ENCODE data around the gene TRIM17.

The TRIM17 gene

DNA sequence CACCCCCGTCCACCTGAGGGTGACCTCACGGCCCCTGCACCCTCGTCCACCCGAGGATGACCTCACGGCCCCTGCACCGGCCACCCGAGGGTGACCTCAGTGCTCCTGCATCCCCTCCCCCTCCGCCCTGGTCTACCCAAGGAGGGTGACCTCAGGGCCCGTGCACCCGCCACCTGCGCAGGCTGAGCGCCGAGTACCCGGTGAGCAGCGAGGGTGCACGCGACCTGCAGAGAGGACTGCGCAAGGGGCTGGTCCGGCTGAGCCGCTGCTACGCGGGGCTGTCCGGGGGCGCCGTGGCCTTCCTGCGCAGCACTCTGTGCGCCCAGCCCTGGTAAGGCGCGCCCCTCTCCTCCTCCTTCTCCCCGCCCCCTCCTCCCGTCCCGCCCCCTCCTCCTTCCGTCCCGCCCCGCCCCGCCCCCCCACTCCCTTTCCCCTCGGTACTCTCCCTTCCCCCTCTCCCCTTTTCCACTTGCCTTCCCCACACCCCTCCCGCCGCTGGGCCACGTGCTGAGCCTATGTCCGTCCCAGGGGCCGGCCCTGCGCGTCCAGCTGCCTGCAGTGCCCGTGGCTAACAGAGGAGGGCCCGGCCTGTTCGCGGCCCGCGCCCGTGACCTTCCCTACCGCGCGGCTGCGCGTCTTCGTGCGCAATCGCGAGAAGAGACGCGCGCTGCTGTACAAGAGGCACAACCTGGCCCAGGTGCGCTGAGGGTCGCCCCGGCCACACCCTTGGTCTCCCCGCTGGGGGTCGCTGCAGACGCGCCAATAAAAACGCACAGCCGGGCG is 38.4 kb downstream of the TRIM17 start:
- peak; percentile 55 for DNase-seq

DNA sequence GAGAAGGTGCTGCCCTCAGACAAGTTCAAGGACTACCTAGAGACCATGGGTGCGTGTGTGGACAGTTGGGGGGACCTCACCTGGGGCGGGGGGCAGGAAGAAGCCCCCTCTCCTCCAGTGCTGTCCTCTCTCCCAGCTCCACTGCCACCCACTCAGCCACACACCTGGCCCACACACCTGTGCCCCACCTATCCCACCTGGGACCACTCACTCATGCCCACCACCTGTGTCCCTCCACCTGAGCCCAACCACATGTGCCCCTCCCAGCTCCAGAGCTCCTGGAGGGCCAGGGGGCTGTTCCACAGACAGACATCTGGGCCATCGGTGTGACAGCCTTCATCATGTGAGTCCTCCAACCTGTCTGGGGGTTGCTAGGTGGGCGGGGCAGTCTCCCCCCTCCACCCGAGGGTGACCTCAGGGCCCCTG is 39.0 kb downstream of the TRIM17 start:
- no peak for DNase-seq

DNA sequence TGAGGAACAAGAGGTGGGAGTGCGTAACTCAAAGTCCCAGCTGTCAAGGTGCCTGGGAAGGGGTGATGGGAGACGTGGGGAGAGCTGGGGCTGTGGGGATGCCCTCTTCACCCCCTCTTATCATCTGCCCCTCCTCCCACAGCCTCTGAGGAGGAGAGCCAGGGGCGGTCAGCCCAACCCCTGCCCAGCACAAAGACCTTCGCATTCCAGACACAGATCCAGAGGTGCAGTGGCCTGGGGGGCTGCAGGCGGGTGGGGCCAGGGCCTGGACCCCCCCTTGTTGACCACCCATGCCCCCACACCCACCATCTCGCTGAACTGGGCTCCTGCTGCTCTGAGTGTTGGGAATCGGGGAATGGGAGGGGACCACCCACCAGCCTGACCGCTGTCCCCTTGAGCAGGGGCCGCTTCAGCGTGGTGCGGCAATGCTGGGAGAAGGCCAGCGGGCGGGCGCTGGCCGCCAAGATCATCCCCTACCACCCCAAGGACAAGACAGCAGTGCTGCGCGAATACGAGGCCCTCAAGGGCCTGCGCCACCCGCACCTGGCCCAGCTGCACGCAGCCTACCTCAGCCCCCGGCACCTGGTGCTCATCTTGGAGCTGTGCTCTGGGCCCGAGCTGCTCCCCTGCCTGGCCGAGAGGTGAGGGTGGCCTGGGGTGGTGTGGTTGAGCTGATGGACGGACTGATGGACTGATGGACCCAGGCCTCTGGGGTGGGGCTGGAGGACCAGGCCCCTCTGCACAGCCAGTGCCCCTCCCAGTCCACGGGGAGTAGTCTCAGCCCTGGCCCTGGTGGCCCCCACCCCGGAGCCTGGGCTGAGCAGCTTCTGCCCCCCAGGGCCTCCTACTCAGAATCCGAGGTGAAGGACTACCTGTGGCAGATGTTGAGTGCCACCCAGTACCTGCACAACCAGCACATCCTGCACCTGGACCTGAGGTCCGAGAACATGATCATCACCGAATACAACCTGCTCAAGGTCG is 39.7 kb downstream of the TRIM17 start:
- no peak for DNase-seq

DNA sequence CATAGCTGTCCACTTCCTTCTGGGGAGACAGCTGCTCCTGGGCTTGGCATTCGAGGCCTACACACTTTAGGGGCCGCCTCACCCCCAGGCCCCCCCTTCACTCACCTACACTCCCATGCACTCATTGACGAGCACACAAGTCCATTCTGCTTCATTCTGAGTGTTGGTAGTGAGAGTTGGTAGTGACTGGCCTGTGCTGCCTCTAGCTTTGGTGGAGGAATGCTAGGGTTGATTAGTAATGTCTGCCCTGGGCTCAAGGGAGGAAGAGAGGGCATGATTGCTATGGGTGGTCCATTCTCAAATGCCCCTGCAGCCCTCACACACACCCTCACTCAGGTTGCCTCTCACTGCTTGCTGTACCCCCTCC is 40.4 kb downstream of the TRIM17 start:
- no peak for DNase-seq

DNA sequence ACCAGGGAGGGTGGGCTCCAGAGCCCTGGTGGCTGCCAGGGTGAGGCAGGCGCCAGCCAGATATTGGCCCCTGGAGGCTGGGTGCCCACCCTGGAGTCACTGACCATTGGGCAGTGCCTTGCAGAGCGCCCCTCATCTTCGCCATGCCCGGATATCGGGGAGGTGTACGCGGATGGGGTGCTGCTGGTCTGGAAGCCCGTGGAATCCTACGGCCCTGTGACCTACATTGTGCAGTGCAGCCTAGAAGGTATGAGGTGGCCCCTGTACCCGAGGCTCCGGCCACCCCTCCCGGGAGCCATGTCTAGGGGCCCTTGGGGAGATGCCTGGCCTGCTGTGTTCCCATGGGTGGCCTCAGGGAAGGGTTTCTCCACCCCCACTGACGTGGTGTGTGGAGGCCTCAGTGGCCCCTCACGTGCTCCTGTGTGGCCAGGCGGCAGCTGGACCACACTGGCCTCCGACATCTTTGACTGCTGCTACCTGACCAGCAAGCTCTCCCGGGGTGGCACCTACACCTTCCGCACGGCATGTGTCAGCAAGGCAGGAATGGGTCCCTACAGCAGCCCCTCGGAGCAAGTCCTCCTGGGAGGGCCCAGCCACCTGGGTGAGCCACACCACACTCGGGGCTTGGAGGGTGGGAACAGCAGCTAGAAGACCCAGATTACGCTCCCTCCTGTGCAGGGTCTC is 40.9 kb downstream of the TRIM17 start:
- DNase-seq, result no peak

DNA sequence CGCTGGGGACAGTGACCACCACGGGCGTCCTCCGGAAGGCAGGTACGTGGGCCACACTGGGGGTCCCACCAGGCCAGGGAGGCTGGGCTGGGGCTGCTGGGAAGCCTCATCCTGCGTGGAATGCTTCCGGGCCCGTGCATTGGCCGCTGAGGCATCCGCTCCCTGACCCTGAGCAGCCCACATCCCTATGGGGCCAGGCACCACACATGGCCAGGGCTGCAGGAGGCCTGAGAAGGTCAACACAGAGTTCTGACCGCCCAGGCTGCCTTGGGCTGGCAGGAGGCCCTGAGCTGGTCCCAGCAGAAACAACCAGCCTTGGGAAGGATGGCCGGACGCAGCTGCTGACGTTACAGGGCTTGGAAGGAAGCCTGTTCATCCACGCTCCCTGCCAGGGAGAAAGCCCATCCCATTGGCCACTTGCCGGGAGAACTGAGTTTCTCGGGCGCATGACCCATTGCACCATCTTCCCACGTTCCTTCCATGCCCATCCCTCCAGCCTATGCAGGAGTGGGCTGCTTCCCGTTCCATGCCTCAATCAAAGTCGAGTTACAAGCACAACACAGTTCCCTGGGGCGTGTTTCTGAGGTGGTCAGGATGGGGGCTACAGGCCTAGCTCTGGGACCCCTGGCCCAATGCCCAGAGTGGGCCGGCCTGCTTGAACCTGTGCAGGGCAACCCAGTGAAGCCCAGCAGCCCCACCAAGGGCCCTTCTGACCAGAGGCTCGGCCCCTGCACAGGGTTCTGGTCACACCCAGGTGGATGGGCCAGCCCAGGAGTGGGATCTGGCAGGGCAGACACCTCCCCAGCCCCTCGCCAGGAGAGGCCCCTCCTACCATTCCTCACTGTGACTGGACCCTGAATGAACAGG is 41.7 kb downstream of the TRIM17 start:
- no peak for DNase-seq

DNA sequence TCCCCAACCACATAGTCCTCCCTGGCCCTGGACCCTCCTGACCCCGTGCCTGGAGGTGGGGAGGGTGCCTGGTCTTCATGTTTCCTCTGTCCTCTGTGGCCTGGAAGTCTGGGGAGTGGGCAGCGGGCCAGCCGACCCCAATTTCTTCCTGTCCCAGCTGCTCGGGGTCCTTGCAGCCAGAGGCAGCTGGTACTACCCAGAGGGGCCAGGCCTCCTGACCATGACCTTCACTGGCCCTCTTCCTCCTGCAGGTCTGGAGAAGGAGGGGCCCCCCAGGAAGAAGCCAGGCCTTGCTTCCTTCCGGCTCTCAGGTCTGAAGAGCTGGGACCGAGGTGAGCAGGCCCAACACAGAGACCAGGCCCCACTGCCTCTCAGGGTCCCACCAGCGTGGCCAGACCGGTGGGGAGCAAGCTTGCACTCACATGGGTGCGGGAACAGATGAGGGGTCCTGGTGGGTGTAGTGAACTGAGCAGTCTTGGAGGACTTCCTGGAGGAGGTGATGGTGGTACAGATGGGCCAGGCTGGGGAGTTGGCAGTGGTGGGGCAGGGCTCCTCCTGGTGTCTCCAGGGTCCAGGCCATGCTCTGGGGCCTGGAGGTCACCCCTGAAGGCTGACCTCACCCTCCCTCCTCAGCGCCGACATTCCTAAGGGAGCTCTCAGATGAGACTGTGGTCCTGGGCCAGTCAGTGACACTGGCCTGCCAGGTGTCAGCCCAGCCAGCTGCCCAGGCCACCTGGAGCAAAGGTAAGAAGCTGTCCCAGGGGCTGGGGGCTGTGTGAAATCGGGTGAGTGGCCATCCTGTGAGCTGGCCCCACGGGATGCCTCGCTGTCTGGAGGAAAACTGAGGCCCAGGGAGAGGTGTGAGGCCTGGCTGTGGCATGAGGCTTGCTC is 42.7 kb downstream of the TRIM17 start:
- no peak for DNase-seq

DNA sequence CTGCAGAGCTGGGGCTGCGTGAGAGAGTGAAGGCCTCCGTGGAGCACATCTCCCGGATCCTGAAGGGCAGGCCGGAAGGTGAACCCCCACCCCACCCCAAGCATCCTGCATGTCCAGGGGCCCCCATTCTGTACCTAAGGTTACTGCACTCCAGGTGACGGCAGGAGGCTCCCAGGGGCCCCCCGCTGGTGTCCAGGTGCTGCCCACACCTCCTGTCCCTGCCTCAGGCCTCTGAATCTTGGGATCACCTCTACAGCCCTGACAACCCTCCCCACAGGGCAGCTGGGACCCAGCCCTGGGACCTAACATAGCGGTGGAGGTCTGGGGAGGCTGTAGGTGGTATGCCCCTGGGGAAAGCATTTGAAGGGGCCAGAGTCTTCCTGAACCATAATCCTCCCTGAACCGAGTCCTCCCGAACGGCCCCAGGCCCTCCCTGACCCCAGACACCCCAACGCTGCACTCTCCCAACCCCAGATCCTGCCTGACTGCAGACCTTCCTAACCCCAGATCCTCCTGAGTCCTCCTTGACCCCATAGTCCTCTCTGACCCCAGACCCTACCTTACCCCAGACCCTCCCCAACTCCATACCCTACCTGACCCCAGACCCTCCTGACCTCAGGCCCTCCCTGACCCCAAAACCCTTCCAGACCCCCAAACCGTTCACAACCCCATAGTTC is 43.5 kb downstream of the TRIM17 start:
- DNase-seq, result no peak

DNA sequence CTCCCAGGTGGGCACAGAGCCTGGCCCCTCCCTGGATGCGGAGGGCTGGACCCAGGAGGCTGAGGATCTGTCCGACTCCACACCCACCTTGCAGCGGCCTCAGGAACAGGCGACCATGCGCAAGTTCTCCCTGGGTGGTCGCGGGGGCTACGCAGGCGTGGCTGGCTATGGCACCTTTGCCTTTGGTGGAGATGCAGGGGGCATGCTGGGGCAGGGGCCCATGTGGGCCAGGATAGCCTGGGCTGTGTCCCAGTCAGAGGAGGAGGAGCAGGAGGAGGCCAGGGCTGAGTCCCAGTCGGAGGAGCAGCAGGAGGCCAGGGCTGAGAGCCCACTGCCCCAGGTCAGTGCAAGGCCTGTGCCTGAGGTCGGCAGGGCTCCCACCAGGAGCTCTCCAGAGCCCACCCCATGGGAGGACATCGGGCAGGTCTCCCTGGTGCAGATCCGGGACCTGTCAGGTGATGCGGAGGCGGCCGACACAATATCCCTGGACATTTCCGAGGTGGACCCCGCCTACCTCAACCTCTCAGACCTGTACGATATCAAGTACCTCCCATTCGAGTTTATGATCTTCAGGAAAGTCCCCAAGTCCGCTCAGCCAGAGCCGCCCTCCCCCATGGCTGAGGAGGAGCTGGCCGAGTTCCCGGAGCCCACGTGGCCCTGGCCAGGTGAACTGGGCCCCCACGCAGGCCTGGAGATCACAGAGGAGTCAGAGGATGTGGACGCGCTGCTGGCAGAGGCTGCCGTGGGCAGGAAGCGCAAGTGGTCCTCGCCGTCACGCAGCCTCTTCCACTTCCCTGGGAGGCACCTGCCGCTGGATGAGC is 44.3 kb downstream of the TRIM17 start:
- DNase-seq, result no peak

DNA sequence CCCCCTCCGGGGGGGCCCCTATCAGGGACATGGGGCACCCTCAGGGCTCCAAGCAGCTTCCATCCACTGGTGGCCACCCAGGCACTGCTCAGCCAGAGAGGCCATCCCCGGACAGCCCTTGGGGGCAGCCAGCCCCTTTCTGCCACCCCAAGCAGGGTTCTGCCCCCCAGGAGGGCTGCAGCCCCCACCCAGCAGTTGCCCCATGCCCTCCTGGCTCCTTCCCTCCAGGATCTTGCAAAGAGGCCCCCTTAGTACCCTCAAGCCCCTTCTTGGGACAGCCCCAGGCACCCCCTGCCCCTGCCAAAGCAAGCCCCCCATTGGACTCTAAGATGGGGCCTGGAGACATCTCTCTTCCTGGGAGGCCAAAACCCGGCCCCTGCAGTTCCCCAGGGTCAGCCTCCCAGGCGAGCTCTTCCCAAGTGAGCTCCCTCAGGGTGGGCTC is 44.9 kb downstream of the TRIM17 start:
- DNase-seq, result no peak

DNA sequence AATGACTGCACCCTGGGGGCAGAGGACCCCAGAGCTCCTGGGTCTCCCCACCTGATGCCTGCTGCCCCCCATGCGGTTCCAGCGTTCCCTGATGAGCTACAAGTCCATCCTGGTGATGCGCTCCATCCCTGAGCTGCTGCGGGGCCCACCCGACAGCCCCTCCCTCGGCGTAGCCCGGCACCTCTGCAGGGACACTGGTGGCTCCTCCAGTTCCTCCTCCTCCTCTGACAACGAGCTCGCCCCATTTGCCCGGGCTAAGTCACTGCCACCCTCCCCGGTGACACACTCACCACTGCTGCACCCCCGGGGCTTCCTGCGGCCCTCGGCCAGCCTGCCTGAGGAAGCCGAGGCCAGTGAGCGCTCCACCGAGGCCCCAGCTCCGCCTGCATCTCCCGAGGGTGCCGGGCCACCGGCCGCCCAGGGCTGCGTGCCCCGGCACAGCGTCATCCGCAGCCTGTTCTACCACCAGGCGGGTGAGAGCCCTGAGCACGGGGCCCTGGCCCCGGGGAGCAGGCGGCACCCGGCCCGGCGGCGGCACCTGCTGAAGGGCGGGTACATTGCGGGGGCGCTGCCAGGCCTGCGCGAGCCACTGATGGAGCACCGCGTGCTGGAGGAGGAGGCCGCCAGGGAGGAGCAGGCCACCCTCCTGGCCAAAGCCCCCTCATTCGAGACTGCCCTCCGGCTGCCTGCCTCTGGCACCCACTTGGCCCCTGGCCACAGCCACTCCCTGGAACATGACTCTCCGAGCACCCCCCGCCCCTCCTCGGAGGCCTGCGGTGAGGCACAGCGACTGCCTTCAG is 45.5 kb downstream of the TRIM17 start:
- no peak for DNase-seq

DNA sequence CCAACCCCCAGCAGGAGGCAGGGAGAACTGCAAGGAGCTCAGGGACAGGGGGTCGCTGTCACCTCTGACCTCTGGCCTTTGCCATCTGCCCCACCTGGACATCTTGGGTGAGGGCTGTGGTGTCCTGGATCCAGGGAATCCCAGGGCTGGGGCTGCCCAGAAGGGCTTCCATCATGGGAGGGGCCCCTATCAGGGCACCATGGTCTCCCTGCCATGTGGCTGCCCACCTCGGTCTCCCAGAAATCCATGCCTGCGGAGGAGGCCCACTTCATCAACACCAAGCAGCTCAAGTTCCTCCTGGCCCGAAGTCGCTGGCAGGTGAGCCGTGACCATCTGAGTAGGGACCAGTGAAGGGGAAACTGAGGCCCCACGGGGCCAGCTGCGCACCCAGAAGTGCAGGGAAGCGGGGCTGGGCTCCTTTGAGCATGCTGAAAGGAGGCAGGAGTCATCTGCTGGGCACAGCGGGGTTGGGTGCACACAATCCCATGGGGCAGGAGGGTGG is 46.2 kb downstream of the TRIM17 start:
- no peak for DNase-seq

DNA sequence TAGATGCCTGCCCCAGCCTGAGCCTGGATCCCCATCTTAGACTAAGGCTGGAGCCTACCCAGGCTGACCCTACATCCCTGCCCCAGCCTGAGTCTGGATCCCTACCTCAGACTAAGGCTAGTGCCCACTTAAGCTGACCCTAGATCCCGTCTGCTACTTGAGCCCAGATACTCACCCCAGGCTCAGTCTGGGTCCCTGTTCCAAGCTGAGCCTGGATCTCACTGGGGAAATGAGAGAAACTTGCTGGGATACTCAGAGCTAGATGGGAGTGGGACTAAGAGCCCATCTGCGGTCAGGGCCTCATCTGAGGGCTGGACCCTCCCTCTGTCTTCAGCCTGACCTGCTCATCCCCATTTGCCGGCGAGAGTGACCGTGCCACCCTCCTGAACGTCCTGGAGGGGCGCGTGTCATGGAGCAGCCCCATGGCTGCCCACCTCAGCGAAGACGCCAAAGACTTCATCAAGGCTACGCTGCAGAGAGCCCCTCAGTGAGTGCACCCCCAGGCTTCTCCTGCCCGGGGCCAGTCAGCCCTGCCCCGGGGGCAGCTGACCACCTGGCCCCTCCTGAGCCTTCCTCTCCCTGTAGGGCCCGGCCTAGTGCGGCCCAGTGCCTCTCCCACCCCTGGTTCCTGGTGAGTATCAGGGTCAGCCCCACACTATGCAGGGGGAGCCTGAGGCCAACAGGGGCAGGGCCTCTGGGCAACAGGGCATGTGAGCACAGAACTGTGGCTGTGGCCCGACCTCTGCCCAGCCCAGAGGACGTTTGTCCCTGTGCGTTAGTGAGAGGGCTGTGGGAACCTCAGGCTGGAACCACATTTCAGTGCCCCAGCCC is 46.8 kb downstream of the TRIM17 start:
- no peak for DNase-seq

DNA sequence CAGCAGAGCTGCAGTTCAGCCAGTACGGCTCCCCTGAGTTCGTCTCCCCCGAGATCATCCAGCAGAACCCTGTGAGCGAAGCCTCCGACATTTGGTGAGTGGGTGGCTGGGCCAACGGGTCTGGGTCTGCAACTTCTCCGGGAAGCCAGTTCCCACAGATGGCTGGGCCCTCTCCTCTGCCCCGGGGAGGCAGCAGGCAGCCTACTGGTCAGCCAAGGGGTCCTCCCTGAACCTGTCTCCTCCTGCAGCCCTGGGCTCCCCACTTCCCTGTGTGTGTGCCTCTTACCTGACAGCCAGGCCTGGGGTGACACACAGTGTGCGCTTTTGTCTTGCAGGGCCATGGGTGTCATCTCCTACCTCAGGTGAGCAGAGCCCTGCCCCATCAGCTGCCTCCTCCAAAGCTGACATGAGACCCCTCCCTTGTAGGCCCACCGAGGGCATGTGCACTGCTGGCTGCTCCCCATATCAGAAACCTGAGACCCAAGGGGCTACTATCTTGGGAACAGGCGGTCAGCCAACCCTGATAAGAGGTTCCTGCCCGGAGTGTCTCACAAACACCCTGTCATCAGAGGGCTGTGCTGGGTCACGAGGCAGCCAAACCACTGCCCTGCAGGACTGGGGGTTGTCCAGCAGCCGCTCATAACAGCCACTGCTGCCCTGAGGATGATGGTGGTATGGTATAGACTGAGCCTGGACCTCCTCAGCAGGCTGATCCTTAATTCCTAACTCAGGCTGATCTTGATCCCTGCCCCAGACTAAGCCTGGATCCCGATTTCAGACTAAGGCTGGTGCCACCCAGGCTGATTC is 47.7 kb downstream of the TRIM17 start:
- DNase-seq, result peak; percentile 12

DNA sequence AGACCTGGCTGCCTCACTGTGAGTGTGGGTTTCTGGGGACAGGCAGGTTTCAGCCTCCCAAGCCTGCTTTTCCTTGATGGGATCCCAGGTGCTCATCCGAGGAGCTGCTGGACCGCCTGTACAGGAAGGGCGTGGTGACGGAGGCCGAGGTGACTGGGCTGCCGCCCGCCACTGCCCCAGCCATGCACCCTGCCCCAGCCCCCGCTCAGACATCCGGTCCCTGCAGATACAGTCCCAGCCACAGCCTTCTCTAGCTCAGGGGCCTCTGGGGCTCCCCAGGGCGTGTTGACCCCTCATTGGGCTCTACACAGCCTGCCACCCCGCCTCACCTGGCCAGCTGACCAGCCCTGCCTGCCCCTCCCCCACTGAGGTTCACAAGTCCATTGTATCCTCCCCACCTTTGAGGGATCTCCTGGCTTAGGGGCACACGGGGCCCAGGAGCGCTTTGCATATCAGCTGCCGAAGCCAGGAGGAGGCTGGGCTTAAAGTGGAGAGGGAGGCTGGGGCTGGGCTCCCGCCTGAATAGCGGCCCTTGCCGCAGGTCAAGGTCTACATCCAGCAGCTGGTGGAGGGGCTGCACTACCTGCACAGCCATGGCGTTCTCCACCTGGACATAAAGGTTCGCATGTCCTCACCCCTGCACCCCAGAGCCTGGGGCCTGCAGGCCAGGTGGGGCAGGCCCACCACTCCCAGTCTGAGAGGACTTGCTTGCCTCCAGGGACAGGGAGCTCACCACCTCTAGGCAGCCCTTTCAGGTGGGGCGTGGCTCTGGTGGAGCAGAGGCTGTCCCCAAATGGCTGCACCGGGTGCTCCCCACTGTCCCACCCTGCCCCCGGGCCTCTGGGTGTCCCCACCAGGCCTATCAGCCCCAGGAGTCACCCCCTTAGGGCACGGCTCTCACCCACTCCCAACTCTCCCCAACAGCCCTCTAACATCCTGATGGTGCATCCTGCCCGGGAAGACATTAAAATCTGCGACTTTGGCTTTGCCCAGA is 48.6 kb downstream of the TRIM17 start:
- peak; percentile 12 for DNase-seq

Measured in activated CD8-positive, alpha-beta memory T cell treated with anti-CD3 and anti-CD28 coated beads, Interleukin-2, amount 50 U/mL, for 4 hours (primary cell).